Stimulated activated CD8-positive, alpha-beta memory T cell treated with anti-CD3 and anti-CD28 coated beads, Interleukin-2, amount 100 ng/mL, for 1 hour (primary cell): ENCODE data around the gene CEACAM16.

ENCODE experiments used
- DNase-seq, 2 donors: peaks; one replicate each; pipeline ENCODE4 v3.0.0-alpha.2; 2020; ENCODE audit warnings: low read depth in 2 of 2

CEACAM16 gene

DNA sequence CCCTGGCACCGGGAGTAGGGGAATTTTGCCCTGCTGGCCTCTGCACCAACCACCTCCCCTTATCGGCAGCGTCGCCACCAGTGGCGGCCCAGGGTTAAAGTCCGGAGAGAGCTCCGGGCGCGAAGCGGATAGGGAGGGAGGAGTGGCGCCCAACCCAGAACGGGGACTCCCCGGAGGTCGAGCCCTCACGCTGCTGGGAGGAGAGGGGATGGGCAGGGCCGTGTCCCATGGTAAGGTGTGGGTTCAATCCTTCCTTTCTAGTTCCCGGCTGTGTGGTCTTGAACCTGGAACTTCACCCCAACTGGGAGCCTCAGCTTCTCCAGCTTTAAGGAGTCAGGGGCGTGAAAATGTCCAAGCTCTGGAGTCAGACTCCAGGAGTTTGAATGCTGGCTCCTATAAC lies 26.3 kb downstream of the CEACAM16 start:
- no peak for DNase-seq

DNA sequence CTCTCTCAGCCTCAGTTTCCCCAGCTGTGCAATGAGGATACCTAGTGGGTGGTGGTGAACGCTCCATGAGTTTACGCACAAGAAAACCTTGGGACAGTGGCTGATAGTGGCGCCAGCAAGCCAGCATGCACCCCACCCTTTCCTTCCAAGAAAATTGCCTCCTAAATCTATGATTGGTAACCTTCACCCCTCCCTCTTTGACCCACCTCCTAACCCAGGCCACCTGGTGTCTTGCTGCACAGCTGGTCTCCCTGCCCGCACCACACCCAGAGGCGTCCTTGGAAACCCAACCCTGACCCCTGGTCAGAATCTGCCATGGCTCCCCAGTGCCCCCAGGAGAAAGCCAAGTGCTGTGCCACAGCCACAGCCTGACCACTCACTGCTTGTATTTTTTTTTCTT lies 26.7 kb downstream of the CEACAM16 start:
- DNase-seq = no peak

DNA sequence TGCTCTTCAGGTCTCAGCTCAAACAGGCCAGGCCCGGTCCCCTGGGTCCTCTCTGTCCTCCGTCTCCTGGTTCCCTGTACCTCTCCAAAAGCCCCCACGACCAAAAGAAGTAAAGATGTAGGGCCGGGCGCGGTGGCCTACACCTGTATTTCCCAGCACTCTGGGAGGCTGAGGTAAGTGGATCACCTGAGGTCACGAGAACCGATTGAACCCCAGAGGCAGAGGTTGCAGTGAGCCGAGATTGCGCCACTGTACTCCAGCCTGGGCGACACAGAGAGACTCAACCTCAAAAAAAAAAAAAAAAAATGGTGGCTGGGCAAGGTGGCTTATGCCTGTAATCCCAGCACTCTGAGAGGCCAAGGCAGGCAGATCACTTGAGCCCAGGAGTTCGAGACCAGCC lies 27.5 kb downstream of the CEACAM16 start:
- DNase-seq = no peak

DNA sequence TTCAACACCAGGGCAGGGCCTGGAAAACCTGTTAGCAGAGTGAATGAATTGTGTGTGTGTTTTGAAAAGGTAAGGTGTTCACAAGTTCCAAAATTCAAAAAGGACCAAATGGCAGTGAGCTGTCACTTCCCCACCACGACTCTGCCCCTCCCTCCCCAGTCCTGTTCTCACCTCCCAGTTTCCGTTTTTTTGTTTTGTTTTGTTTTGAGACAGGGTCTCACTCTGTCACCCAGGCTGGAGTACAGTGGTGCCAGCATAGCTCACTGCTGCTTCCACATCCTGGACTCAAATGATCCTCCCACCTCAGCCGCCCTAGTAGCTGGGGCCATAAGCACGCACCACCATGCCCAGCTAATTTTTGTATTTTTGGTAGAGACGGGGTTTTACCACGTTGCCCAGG lies 29.2 kb downstream of the CEACAM16 start:
- no peak for DNase-seq

DNA sequence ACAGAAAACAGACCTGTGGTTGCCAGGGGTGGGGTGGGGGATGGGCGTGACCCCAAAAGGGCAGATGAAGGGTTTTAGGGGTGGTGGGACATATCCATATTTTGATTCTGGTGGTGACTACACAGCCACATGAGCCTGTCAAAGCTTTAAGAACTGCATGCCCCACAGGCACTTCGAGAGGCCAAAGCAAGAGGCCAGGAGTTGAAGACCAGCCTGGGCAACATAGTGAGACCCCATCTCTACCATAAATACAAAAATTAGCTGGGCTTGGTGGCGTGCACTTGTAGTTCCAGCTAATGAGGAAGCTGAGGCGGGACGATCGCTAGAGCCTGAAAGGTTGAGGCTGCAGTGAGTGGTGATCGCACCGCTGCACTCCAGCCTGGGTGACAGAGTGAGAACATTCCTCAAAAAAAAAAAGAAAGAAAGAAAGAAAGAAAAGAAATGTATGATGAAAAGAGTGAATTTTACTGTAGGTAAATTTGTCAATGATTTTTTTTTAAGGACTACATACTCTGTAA lies 30.6 kb downstream of the CEACAM16 start:
- DNase-seq = no peak

DNA sequence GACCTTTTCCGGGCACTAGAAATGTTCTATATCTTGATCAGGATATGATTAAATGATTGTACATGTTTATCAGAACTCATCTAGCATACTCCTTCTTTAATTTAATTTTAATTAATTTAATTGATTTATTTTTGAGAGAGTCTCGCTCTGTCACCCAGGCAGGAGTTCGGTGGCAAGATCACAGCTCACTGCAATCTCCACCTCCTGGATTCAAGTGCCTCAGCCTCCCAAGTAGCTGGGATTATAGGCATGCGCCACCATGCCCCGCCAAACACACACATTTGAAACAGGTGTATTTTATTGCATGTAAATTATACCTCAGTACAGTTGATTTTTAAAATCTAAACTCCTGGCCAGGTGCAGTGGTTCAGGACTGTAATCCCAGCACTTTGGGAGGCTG lies 32.1 kb downstream of the CEACAM16 start:
- no peak for DNase-seq

DNA sequence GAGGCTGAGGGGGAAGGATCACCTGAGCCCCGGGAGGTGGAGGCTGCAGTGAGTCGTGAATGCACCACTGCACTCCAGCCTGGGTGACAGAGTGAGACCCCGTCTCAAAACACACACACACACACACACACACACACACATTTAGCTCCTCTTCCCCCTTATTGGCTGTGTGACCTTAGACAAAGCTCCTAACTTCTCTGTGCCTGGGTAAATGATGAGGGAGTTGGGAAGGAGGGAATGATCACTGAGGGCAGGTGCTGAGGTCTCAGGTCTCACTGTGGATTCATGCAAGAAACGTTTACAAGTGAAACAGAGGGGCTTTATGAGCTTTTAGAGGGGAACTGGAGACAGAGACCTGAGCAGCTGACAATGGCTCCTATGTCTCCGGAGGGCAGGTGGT lies 32.7 kb downstream of the CEACAM16 start:
- no peak for DNase-seq

DNA sequence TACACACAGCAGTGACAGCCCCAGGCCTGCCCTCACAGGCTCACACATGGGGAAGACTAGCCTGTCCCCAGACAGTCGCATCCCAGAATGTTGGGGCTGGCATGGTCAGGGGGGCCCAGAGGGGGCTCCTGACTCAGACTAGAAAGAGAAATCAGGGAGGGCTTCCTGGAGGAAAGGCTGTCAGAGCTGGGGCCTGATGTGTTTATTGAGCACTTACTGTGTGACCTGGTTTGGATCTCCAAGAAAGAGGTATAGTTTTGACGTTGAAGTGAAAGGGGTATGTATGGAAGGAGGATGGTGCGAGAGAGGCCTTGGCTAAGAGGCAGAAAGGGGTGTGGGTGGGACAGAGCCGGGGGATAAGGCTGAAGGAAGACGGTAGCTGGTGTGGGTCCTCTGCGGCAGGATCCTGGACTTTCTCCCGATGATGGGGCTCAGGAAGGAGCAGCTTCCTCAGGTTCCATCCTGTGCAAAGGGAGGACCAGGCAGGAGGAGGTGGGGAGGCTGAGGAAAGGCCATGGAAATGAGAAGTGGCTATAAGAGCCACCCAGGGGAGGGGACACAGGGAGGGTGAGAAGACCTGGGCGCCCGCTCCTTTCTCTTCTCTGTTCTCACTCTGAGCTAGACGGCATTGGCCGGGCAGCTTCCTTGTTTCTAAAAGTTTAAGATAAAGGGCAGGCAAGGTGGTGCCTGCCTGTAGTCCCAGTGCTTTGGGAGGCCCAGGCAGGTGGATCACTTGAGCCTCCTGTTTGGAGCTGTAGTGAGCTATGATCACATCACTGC lies 33.5 kb downstream of the CEACAM16 start:
- DNase-seq = no peak

DNA sequence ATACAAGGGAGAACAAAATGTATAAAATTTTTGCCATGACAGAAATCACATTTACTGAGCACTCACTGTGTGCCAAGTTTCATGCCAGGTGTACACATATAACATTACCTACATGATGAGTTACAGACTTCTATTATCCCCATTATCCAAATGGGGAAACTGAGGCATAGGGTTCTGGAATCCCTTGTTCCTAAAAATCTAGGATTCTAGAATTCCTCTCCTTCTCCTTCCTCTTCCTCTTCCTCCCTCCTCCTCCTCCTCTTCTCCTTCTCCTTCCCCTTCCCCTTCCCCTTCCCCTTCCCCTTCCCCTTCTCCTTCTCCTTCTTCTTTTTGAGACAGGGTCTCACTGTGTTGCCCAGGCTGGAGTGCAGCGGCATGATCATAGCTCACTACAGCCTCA lies 35.4 kb downstream of the CEACAM16 start:
- no peak for DNase-seq

DNA sequence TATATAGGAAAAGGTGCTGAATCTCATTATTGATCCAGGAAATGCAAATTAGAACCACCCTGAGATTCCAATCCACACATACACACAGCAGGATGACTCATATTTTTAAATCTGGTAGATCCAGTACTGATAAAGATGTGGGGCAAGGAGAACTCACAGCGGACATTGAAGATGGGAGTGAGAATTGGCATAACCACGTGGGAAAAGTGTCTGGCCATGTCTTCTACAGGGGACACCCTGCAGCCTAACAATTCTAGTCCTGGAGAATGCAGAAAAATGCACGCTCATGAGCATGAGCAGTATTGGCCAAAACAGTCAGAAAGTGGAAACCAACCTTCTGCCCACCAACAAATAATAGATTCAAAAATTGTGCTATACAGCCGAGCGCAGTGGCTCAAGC lies 36.1 kb downstream of the CEACAM16 start:
- no peak for DNase-seq

DNA sequence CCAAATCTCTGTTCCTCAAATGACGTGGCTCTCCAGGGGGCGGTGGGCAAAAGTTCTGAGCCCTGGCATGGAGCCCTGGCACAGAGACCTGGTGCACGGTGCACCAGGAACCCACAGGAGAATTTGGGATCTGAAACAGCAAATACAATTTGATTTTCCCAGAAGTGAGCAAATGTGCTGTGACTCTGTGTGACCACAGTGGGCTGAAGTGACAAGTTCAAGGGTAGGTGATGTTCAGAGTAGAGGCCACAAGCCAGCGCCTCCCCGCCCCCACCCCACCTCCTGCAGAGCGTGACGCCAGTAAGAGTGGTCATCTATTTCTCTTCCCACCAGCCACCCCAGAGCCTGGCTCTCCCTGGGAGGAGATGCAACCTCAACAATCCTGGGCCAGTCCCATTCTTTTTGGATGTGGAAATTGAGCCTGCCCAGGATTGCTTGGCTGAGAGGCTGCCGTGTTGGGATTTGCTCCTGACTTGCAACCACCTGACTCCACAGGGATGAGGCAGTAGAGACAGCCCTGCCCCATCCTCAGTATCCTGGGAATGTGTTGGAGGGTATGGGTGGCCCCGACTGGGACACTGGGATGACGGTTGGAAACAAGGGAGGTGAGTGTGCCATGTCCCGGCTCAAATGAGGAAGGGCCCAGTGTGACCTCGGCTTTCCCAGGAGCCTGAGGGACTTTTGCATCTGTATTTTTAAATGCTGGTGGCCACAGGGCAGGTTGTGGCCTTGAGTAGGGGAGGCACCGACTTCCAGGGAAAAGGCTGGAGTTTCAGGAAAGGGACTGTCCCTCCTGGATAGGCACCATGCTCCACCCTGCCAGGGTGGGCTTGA lies 38.5 kb downstream of the CEACAM16 start:
- DNase-seq = no peak

DNA sequence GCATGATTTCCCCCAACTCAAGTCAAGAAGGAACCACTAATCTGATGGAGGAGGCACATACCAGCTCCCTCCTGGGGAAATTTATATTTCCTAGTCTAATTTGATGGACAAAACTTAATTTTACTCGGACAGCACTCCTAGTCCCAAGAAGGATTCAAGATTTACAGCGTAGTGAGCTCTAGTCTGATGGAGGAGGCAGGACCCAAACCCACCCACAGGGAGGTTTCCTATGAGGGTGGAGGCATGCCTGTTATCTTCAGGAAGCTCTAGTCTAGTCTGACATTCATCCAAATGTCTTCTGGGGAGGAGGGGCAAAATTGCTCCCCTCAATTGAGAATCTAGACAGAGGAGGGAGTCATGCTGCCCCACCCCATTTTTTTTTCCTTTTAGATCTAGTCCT lies 39.2 kb downstream of the CEACAM16 start:
- DNase-seq = no peak

DNA sequence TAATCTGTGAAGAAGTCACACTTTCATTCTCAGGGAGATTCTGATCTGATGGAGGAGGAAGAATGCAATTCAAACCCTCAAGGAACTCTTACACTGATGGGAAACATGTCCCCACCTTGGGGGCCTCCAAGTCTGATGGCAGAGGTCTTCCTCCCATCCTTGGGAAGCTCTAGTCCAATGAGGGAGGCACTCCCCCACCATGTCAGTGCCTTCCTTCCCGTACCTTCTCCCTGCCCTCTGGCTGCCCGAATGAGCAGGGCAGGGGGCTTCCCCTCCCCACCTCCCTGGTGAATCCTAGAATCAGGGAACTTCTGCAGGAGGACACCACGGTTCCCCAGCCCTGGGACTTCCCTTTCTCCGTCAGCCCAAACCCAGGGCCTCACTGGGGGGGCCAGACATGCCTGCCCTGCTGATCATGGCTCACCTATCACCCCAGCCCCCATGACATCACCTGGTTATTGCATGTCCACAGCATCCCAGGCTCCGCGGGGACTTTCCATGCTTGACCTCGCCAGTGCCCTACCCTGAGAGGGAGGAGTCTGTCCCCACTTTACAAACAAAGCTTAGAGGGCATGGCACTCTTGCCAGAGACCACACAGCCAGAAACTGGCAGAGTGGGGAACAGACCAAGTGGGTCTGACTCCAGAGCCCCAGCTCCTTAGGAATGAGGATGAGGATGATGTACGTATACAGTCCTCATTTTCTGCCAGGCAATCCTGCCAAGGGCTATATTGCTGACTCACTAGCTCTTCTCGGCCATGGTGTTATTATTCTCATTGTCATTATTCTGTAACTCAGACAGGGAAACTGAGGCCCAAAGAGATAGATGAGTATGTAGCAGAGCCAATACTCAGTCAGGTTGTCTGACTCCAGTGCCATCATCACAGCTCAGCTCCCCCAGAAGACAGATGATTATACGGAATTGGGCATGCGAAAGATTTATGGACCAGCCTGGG lies 39.9 kb downstream of the CEACAM16 start:
- no peak for DNase-seq

DNA sequence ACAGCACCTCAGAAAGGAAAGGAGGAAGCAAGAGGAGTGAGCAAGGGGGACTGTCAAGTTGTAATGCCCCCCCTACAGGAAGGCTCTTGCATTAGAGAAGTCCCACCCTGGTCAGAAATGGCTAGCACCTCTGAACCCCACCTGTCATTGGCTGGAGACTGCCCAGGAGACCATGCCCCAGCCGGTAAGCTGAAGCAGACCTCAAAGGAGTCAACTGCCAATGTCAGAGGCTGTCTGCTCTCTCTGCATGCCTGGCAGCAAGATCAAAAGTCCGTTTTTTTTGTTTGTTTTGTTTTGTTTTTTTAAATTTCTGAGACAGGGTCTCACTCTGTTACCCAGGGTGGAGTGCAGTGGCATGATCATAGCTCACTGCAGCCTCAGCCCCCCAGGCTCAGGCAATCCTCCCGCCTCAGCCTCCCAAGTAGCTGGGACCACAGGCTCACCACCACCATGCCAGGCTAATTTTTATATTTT lies 41.4 kb downstream of the CEACAM16 start:
- DNase-seq = no peak

DNA sequence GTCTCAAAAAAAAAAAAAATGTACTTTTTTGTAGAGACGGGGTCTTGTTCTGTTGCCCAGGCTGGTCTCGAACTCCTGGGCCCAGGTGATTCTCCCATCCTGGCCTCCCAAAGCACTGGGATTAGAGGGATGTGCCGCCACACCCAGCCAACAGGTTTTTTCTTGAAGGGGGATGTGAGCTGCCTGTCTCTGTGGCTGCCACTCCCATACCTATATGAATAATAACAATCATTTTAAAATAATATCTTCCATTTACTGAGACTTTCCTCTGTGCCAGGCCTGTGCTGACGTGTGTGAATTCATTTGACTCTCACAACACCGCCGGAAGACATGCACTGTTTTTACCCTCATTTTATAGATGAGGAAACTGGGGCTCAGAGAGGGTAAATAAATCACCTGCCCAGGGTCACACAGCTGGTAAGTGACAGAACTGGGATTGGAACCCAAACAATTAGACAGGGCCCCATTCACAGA lies 42.3 kb downstream of the CEACAM16 start:
- no peak for DNase-seq

DNA sequence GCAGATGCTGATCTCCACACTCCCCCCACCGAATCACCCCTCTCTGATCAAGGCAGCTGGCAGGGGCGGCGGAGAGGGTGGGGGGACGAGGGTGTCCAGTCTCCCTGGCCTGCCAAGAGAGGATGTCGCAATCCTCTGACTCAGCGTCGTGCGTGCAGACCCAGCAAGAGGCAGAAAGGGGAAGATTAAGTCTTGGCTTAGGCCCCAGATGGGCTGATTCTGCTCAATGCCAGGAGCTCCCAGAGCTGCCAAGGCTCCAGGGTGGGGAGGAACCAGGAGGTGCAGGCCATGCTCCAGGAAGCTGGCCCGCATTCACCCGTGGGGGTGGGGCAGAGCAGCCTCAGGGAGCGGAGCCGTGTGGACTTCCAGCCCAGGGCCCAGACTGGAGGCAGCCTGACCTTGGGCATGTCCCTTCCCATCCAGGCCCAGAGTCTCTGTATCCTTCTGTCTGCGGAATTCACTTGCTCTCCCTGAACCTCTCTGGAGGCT lies 42.9 kb downstream of the CEACAM16 start:
- no peak for DNase-seq

DNA sequence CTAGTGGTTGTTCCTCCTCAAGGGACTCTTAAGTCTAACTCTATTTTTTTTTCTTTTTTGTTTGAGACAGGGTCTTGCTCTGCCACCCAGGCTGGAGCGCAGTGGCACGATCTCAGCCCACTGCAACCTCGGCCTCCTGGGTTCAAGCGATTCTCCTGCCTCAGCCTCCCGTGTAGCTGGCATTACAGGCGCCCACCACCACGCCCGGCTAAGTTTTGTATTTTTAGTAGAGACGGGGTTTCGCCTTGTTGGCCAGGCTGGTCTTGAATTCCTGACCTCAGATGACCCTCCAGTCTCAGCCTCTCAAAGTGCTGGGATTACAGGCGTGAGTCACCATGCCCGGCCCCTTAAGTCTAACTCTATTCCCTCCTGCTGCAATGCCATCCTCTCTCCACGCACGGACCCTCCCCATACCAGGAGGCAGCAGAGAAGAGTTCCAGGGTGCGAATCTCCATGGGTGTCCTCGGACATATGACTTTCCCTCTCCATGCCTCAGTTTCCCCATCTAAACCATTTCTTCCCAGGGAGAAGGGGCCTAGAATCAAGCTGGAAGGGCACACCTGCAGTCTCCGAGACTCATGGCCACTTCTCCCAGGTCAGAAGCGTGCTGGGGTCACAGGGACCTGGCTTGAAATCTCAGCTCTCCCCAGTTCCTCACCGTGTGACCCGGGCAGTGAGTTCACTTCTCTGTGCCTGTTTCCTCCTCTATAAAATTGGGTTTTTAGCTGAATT lies 43.5 kb downstream of the CEACAM16 start:
- no peak for DNase-seq

DNA sequence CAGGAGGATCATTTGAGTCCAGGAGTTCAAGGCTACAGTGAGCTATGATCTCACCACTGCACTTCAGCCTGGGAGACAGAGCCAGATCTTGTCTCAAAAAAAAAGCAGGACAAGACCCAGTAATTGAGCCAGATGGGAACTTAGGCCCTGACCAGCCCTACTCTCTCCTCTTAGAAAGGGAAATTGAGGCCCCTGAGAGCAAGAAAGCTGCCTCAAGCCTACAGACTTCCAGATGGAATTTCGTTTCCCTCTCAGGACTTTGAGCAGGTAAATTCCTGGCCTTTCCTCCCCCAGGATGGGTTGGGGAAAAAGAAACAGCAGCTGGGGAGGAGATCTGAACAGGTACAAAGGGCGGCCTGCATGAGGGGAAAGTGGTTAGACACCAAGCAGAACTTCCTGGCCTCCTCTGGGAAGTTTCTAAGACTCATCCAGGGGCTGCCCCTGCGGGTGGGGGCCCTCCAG lies 46.0 kb downstream of the CEACAM16 start:
- no peak for DNase-seq

DNA sequence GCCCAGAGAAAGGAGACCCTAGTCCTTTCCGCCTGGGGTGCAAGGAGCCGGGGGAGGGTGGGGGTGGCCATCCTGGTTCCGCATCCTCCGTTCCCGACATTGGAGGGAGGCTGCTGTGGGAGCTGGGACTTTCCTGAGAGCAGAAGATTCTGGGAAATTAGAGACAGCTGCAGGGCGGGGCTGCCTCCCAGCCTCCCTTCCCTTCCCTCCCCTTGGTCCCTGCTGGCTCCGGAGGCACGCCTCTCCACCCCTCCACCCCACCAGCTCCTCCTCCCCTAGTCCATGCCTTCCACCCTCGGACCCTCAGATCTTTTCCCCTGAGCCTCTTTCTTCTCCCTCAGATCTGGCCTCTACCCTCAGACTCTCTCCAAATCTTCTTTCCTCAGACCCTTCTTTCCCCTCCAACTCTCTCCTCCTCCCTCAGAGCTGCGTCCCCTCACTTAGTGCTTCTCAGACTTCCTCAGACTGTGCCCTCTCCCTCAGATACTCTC lies 46.4 kb downstream of the CEACAM16 start:
- no peak for DNase-seq

DNA sequence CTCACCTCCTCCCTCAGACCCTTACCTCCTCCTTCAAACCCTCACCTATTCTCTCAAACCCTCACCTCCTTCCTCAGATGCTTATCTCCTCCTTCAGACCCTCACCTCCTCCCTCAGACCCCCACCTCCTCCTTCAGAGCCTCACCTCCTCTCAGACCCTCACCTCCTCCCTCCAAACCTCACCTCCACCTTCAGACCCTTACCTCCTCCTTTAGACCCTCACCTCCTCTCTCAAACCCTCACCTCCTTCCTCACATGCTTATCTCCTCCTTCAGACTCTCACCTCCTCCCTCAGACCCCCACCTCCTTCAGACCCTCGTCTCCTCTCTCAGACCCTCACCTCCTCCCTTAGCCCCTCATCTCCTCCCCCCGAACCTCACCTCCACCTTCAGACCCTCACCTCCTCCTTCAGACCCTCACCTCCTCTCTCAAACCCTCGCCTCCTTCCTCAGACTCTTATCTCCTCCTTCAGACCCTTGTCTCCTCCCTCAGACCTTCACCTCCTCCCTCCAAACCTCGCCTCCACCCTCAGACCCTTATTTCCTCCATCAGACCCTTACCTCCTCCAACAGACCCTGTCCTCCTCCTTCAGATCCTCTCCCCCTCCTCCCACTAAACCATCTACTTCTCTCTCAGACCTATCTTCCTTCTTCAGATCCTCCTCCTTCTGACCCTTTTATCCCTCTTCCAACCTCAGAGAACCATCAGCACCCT lies 47.1 kb downstream of the CEACAM16 start:
- DNase-seq = no peak
